Astrocyte (in vitro differentiated cells and primary cell): ENCODE data around the gene IL1R1.

Experiments used
- CTCF ChIP-seq: IDR thresholded peaks from 2 replicates; pipeline ENCODE4 v1.5.1; 2011; ENCODE audit warnings: low read depth, mild to moderate bottlenecking, inconsistent platforms, low read length, moderate library complexity; ENCODE audit not compliant: insufficient read depth
- EZH2 ChIP-seq: IDR thresholded peaks from 2 replicates; pipeline ENCODE4 v1.6.1; 2012; ENCODE audit warnings: mild to moderate bottlenecking, low read length, inconsistent platforms; ENCODE audit not compliant: insufficient read depth

DNA sequence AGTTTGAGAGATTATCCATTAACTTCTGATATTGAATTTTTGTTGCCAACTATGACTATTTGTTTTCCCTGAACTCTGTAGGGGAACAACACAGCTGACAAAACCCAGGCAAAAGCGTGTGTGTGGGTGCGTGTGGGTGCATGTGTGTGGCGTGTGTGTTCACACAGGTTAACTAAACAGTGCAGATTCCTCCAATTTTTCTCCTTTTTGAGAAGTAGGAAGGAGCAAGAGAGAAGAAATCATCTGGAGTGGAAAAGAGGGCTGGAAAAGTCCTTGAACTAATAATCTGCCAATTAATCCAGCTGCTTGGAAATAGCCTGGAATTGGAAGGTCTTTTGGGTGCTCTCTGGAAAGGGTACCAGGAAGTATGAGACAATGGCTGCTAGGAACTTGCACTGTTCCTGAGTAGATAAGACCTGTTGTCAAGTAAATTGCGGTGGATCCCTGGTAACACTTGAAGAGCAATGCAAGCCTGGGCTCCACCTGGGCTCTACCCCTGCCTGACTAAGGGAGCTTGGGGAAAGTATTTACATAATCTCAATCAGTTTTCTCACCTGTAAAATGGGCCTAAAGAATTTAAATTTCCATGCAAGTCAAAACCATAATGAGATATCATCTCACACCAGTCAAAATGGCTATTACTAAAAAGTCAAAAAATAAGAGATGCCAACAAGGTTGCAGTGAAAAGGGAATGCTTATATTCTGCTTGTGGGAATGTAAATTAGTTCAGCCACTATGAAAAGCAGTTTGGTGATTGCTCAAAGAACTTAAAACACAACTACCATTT lies 40.5 kb upstream of the IL1R1 start:
- TF ChIP-seq CTCF (no peak), EZH2 (no peak)
